Central memory CD8-positive, alpha-beta T cell (primary cell): Measurements from ENCODE around the gene FCRL6.

Source experiments
- ATAC-seq: fragments of 150-1000 bp; cut with Tn5 transposase; replicated peaks from 2 replicates; pipeline ENCODE4 v1.10.0; 2022; ENCODE audit warnings: mild to moderate bottlenecking, moderate FRiP score, moderate number of reproducible peaks; ENCODE audit not compliant: poor library complexity, severe bottlenecking; ENCODE audit errors: extremely low read depth
- DNase-seq, 2 donors: peaks; one replicate each; pipeline ENCODE4 v3.0.0; 2021; ENCODE audit warnings: low spot score in 2 of 2
- H3K27ac Mint-ChIP-seq: one replicate; pipeline ENCODE4 v1.8.0; 2022; ENCODE audit warnings: low read depth, mild to moderate bottlenecking, moderate library complexity, mixed read lengths
- H3K27me3 Mint-ChIP-seq: one replicate; pipeline ENCODE4 v1.8.0; 2022; ENCODE audit warnings: mixed read lengths
- H3K36me3 Mint-ChIP-seq: one replicate; pipeline ENCODE4 v1.8.0; 2022; ENCODE audit warnings: mild to moderate bottlenecking, moderate library complexity, mixed read lengths; ENCODE audit not compliant: insufficient read depth
- H3K4me1 Mint-ChIP-seq: one replicate; pipeline ENCODE4 v1.8.0; 2022; ENCODE audit warnings: mixed read lengths
- H3K4me3 Mint-ChIP-seq: one replicate; pipeline ENCODE4 v1.8.0; 2022; ENCODE audit warnings: mild to moderate bottlenecking, moderate library complexity, mixed read lengths
- H3K9me3 Mint-ChIP-seq: one replicate; pipeline ENCODE4 v1.8.0; 2022; ENCODE audit warnings: mixed read lengths

The FCRL6 gene

DNA sequence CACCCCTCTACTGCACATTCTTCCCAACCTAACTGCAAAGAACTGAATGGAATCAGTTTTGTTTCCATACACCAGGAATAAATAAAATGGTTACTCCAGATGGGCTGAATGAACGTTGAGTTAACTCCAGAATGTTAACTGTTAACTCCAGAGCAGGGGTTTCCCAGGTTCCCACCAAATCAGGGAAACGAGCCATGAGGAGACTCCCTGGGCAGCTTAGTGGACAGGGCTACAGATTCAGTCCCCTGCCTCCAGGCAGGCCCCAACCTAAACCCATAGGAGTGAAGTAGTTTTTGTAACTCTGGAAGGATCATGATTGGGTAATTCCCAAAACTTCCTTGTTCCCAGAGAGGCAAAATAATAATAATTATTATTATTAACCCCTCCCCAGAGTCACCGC lies 46.2 kb downstream of the FCRL6 start:
- H3K36me3 Mint-ChIP-seq: no peaks in the 10 kb centered on the region
- no peaks in the 10 kb centered on the region for H3K27me3 Mint-ChIP-seq
- ATAC-seq (no peak), DNase-seq (no peak)
- H3K4me3 Mint-ChIP-seq: no peak overlapping the region
- no peaks in the 10 kb centered on the region for H3K9me3 Mint-ChIP-seq
- peaks cover 51% of the 10 kb centered on the region for H3K4me1 Mint-ChIP-seq
- no peak overlapping the region for H3K27ac Mint-ChIP-seq

DNA sequence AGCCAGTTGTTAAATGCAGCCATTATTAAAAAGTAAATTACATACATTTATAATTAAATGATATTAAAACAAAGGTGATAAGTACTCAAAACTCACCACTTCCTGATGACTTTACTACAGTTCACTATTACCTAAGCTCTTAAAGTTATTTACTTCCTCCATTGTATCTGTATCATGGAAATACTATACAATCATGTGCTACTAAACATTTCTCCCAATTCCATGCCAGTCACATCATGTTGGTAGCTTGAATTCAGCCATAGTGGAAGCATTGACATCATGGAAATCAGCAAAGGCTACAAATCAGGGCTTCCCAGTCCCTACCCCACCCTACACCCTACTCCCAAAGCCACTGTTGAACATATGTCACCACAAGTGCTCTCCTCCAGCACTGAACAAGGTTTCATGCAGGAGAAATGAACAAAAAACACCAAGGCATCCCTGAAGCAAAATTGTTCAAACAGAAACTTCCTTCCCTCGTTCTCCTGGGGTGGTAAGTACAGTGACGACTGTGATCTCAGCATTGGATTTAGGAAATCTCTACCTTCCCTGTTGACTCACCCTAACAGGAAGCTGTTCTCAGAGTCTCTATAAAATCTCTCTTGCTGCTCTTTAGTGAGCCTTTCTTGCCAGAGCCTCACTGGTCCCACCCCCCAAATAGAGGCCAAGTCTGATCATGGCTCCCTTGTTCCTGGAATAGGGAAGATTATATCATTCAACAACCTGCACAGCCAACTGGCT lies 47.6 kb downstream of the FCRL6 start:
- Mint-ChIP-seq H3K27ac (no peak overlapping the region), H3K4me1 (peaks cover 61% of the 10 kb centered on the region), H3K9me3 (no peaks in the 10 kb centered on the region), H3K4me3 (no peak overlapping the region), H3K36me3 (no peaks in the 10 kb centered on the region), H3K27me3 (no peaks in the 10 kb centered on the region)
- ATAC-seq (no peak), DNase-seq (no peak)

DNA sequence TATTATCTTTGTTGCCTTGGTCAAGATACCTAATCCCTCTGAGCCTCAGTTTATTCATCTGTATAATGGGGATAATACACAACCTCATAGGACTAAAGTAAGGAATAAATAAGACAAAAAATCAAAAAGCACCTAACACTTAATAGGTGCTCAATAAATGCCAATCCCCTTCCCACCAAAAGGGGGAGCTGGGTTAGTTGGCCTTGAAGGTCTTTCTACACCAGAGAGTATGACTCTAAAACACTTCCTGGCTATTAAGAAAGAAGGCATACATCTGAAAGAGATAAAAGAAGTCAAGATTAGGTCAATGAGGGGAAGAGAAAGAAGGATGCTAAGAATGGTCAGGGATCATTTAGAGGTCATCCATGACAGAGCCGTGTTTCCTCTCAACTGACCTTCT lies 49.2 kb downstream of the FCRL6 start:
- ATAC-seq: no peak
- H3K36me3 Mint-ChIP-seq: no peaks in the 10 kb centered on the region
- DNase-seq: no peak
- peak overlapping the region; percentile 29 for H3K27ac Mint-ChIP-seq
- H3K4me1 Mint-ChIP-seq: peaks cover 62% of the 10 kb centered on the region
- no peaks in the 10 kb centered on the region for H3K9me3 Mint-ChIP-seq
- no peak overlapping the region for H3K4me3 Mint-ChIP-seq
- no peaks in the 10 kb centered on the region for H3K27me3 Mint-ChIP-seq

DNA sequence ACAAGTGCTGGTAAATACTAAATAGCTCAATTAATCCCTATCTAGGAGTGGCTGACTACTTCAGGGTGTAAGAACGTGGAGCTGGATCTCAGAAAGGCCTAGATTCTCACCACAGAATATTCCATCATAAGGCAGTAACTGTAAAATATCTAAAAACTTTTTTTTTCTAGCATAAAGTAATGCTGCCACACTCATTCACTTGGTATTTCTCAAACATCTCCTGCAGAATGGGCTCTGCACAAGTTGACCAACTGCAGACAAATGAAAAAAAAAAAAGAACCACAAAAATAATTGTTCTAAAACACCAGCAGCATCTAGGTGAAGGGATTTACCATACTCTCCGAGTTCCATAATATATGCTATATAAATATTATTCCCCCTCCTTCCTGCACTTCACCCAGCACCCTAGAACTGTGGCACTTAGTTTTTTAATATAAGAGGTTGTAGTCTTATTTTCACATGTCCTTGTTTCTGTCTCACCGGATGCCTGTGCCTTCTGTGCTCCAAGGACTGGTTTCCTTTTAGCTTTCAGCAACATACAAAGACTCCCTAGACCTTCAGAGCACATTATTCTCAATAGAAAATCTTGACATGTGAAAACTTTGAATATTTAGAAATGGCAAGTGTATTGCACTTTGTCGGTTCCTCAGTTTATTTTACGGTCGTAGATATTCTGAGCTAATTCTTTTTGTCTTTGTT lies 51.4 kb downstream of the FCRL6 start:
- no peaks in the 10 kb centered on the region for H3K36me3 Mint-ChIP-seq
- H3K27ac Mint-ChIP-seq: peak overlapping the region; percentile 87
- ATAC-seq (no peak), DNase-seq (no peak)
- peaks cover 54% of the 10 kb centered on the region for H3K4me1 Mint-ChIP-seq
- peak overlapping the region; percentile 87 for H3K4me3 Mint-ChIP-seq
- no peaks in the 10 kb centered on the region for H3K9me3 Mint-ChIP-seq
- no peaks in the 10 kb centered on the region for H3K27me3 Mint-ChIP-seq

DNA sequence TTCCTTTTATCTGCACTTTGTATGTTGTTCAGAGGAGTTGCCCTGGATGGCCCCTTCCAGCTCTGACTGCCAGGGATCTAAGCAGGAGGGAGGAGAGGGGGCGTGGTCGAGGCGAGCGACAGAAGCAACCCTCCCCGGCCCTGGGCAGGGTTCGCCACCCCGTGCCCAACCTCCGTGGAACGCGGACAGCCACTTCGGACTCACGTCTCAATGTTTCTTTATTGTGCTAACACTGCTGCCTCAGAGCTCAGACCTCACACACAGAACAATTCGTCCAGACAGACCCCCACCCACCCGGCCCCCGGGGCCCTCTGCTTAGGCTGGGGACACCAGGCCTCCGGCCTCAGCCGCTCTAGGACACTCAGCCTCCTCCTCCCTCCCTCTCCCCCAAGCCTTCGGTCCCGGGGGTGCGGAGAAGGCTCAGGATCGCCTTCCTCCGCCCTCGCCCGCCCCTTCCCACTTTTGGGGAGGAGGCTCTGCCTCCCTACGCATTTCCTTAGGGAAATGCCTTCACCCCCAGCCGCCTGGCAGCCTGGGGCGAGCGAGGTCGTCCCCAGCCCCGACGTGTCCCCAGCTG lies 52.0 kb downstream of the FCRL6 start:
- DNase-seq (no peak), ATAC-seq (peak; percentile 5)
- H3K27me3 Mint-ChIP-seq: no peaks in the 10 kb centered on the region
- H3K27ac Mint-ChIP-seq: peak overlapping the region; percentile 87
- H3K4me3 Mint-ChIP-seq: peak overlapping the region; percentile 87
- H3K4me1 Mint-ChIP-seq: peaks cover 49% of the 10 kb centered on the region
- H3K36me3 Mint-ChIP-seq: no peaks in the 10 kb centered on the region
- H3K9me3 Mint-ChIP-seq: no peaks in the 10 kb centered on the region

DNA sequence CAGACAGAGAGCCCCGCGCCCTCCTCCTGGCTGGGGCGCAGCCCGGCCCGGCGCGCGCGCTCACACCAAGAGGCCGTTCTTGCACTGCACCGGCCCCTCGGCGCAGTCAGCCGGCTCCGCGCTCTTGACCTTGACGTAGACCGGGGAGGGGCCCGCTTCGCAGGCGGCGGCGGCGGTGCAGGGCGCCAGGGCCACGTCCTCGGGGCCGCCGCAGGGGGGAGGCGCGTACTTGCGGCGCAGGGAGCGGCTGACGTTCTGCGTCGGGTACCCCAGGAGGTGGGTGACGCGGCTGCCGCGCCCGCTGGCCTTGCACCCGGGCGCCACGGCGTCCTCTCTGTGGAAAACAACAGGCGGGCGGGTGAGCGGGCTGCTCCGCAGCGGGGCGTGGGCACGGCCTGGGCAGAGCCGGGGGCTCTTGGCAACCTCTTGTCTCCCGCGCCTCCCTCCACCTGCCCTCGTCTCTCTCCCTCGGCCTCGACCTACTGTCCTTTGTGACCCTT lies 52.6 kb downstream of the FCRL6 start:
- DNase-seq: peak; percentile 49 to 55
- Mint-ChIP-seq H3K9me3 (no peaks in the 10 kb centered on the region), H3K27me3 (no peaks in the 10 kb centered on the region), H3K36me3 (no peaks in the 10 kb centered on the region), H3K4me3 (peak overlapping the region; percentile 87), H3K27ac (peak overlapping the region; percentile 94), H3K4me1 (peaks cover 45% of the 10 kb centered on the region)
- peak; percentile 91 for ATAC-seq

- H3K36me3 Mint-ChIP-seq: peaks cover 2% of the 10 kb centered on the region
Observed at GRCh38 chr1:159855709-159856108, 53.5 kb downstream of the FCRL6 start.

GRCh38 chr1:159856576-159856975 lies 54.4 kb downstream of the FCRL6 start:
- Mint-ChIP-seq H3K9me3 (no peaks in the 10 kb centered on the region), H3K36me3 (peaks cover 2% of the 10 kb centered on the region), H3K27ac (peak overlapping the region; percentile 45), H3K4me3 (peak overlapping the region; percentile 42), H3K4me1 (peaks cover 30% of the 10 kb centered on the region), H3K27me3 (no peaks in the 10 kb centered on the region)
- ATAC-seq: no peak
- DNase-seq: no peak

More at GRCh38 chr1:159855709-159856108, 53.5 kb downstream of the FCRL6 start:
- no peak for DNase-seq
- Mint-ChIP-seq H3K4me1 (peaks cover 35% of the 10 kb centered on the region), H3K4me3 (peak overlapping the region; percentile 87), H3K9me3 (no peaks in the 10 kb centered on the region), H3K27ac (peak overlapping the region; percentile 94), H3K27me3 (no peaks in the 10 kb centered on the region)
- no peak for ATAC-seq

DNA sequence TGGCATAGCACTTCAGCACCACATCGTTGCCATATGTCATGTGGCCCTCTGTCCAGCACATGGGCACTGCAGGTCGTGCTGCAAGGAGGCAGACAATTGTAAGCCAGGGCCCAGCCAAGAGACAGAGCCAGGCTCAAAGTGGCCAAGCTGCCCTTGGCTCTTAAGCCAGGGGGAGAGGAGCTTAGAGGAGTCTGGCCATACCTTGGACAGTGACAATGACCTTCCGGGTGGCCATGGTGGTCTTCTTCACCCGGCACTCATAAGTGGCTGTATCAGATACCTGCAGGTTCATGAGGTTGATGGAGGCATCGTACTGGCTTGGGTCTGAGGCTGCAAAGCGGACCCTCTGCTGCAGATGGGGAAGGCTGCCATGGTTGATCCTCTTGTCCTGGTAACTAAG lies 55.7 kb downstream of the FCRL6 start:
- Mint-ChIP-seq H3K9me3 (no peaks in the 10 kb centered on the region), H3K27ac (no peak overlapping the region), H3K4me3 (no peak overlapping the region), H3K4me1 (peaks cover 21% of the 10 kb centered on the region), H3K27me3 (no peaks in the 10 kb centered on the region), H3K36me3 (peaks cover 2% of the 10 kb centered on the region)
- ATAC-seq: no peak
- no peak for DNase-seq

- no peak overlapping the region for H3K27ac Mint-ChIP-seq
- ATAC-seq (no peak), DNase-seq (no peak)
- H3K9me3 Mint-ChIP-seq: no peaks in the 10 kb centered on the region
- no peak overlapping the region for H3K4me3 Mint-ChIP-seq
- H3K27me3 Mint-ChIP-seq: no peaks in the 10 kb centered on the region
- H3K36me3 Mint-ChIP-seq: peaks cover 2% of the 10 kb centered on the region
- peaks cover 14% of the 10 kb centered on the region for H3K4me1 Mint-ChIP-seq
Observed at GRCh38 chr1:159859767-159860322, 57.7 kb downstream of the FCRL6 start.

GRCh38 chr1:159860456-159860855 lies 58.3 kb downstream of the FCRL6 start:
- no peak for DNase-seq
- H3K27me3 Mint-ChIP-seq: no peaks in the 10 kb centered on the region
- H3K27ac Mint-ChIP-seq: no peak overlapping the region
- ATAC-seq: no peak
- no peaks in the 10 kb centered on the region for H3K9me3 Mint-ChIP-seq
- H3K4me3 Mint-ChIP-seq: no peak overlapping the region
- H3K36me3 Mint-ChIP-seq: peaks cover 4% of the 10 kb centered on the region
- peaks cover 8% of the 10 kb centered on the region for H3K4me1 Mint-ChIP-seq

- no peaks in the 10 kb centered on the region for H3K27me3 Mint-ChIP-seq
- H3K4me3 Mint-ChIP-seq: no peak overlapping the region
- ATAC-seq (no peak), DNase-seq (no peak)
- peaks cover 11% of the 10 kb centered on the region for H3K4me1 Mint-ChIP-seq
- H3K36me3 Mint-ChIP-seq: peaks cover 4% of the 10 kb centered on the region
- H3K9me3 Mint-ChIP-seq: no peaks in the 10 kb centered on the region
- no peak overlapping the region for H3K27ac Mint-ChIP-seq
Observed at GRCh38 chr1:159861218-159861617, 59.1 kb downstream of the FCRL6 start.
